PFSK-1 (cell line): ENCODE results near the gene LSM4.

ENCODE experiments used
- FOXP2 ChIP-seq: optimal IDR thresholded peaks from 2 replicates; pipeline ENCODE3; 2011; ENCODE audit warnings: borderline replicate concordance, control low read depth, inconsistent platforms; ENCODE audit not compliant: insufficient read depth; ENCODE audit errors: extremely low read length, extremely low read depth
- POLR2AphosphoS5 ChIP-seq: IDR thresholded peaks from 2 replicates; pipeline ENCODE4 v1.6.1; 2012; ENCODE audit warnings: low read depth, mild to moderate bottlenecking, control low read depth, low read length, moderate library complexity
- SIN3A ChIP-seq: IDR thresholded peaks from 2 replicates; pipeline ENCODE4 v1.6.1; 2012; ENCODE audit warnings: mild to moderate bottlenecking, low read length, moderate library complexity, borderline replicate concordance; ENCODE audit not compliant: insufficient read depth
- TAF1 ChIP-seq: IDR thresholded peaks from 2 replicates; pipeline ENCODE4 v1.6.1; 2012; ENCODE audit warnings: low read length, control low read depth, borderline replicate concordance; ENCODE audit not compliant: insufficient read depth
- TF ChIP-seq, protein P1 (sequence below), 2 experiments: IDR thresholded peaks; 2 replicates each; pipeline versions ENCODE4 v1.6.1 to v1.8.0; 2011 to 2012; ENCODE audit warnings: low read depth in 2 of 2, low read length in 2 of 2, control low read depth in 1 of 2, inconsistent platforms in 1 of 2, mild to moderate bottlenecking in 1 of 2, moderate library complexity in 1 of 2; ENCODE audit not compliant: insufficient read depth in 1 of 2

Gene LSM4

DNA sequence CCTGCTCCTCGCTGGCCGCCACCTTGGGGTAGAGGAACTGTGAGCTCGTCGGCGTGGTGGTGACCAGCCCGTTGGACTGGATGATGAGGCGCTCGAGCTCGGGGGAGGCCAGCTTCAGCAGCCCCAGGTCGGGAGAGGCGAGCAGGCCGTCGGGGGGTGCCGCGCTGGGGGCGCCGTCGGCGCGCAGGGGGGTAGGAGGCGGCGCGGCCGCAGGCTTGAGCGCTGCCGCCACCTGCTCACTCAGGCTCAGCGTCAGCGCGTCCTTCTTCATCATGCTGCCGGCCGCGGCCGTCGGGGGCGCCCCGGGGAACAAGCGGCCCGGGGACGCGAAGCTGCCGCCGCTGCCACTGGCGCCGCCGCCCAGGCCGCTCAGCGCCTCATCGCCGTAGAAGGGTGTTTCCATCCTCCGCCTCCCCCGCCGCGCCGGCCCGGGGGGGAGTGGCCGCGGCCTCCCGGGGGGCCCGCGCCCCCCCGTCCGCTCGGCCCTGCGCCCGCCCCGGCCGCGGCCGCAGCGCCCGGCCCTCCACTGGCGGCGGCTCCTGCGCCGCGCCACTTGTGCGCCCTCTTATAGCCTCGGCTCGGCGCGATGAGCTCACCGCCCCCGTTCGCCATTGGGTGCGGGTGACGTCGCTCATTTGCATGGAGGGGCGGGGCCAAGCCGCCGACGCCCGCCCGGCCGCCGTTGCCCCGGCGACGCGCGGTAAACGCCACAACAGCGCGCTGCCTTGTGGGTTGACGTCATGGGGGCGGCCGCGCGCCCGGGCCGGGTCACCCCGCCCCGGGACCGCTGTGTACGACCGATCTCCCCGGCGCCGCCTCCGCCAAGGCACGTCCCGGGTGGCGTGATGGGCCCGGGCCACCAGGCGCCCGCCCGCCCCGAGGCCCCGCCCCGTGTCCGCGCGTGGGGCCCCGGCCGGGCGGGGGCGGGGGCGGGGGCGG lies 41.5 kb downstream of the LSM4 start, which contains the start of gene JUND:
JUND (minus strand) TSS at position 541 of the 939 bp plus-strand sequence; CDS start at position 403, 138 bp downstream.
- TF ChIP-seq FOXP2 (peak; percentile 100), TAF1 (peak; percentile 88), SIN3A (peak; percentile 19; the same call in 1 of the 2 replicates), POLR2AphosphoS5 (peak; percentile 79)
- TF ChIP-seq, protein P1, sequence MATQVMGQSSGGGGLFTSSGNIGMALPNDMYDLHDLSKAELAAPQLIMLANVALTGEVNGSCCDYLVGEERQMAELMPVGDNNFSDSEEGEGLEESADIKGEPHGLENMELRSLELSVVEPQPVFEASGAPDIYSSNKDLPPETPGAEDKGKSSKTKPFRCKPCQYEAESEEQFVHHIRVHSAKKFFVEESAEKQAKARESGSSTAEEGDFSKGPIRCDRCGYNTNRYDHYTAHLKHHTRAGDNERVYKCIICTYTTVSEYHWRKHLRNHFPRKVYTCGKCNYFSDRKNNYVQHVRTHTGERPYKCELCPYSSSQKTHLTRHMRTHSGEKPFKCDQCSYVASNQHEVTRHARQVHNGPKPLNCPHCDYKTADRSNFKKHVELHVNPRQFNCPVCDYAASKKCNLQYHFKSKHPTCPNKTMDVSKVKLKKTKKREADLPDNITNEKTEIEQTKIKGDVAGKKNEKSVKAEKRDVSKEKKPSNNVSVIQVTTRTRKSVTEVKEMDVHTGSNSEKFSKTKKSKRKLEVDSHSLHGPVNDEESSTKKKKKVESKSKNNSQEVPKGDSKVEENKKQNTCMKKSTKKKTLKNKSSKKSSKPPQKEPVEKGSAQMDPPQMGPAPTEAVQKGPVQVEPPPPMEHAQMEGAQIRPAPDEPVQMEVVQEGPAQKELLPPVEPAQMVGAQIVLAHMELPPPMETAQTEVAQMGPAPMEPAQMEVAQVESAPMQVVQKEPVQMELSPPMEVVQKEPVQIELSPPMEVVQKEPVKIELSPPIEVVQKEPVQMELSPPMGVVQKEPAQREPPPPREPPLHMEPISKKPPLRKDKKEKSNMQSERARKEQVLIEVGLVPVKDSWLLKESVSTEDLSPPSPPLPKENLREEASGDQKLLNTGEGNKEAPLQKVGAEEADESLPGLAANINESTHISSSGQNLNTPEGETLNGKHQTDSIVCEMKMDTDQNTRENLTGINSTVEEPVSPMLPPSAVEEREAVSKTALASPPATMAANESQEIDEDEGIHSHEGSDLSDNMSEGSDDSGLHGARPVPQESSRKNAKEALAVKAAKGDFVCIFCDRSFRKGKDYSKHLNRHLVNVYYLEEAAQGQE (IDR thresholded peaks at IDR 0.05; ENCODE audit: insufficient read depth in 1 of 2, low read depth in 2 of 2, low read length in 2 of 2), result peak in 1 of 2 experiments; percentile 42; a peak in 1 of 4 replicates

- peak; percentile 30 for TF ChIP-seq FOXP2
- TF ChIP-seq, protein P1 (IDR thresholded peaks at IDR 0.05; ENCODE audit: insufficient read depth in 1 of 2, low read depth in 2 of 2, low read length in 2 of 2), result no peak
Observed at GRCh38 chr19:18280247-18281081, 42.4 kb downstream of the LSM4 start.

- TF ChIP-seq TAF1 (no peak), SIN3A (no peak), POLR2AphosphoS5 (peak; percentile 68), FOXP2 (peak; percentile 53)
- TF ChIP-seq, protein P1 (IDR thresholded peaks at IDR 0.05; ENCODE audit: insufficient read depth in 1 of 2, low read depth in 2 of 2, low read length in 2 of 2), result 0 out of 4 replicates have a peak, but pooled peaks of 1 of the 2 experiments have one; percentile 37
Observed at GRCh38 chr19:18279516-18280246, 43.2 kb downstream of the LSM4 start.

- TF ChIP-seq FOXP2 (no peak), SIN3A (no peak), TAF1 (no peak), POLR2AphosphoS5 (no peak)
- TF ChIP-seq, protein P1 (IDR thresholded peaks at IDR 0.05; ENCODE audit: insufficient read depth in 1 of 2, low read depth in 2 of 2, low read length in 2 of 2), result no peak
Observed at GRCh38 chr19:18279266-18279515, 43.7 kb downstream of the LSM4 start.
